AG04450 (cell line): ENCODE results near the gene ZNF181. TPM values are rescaled to one million over a fixed set of nuclear protein-coding genes. Genes with fewer than 3 reads are reported as not detected.

Experiments
- CTCF ChIA-PET: fragments of 300-600, 350-600 bp; formaldehyde crosslinking; extraction: SDS; loops from one replicate; lab custom pipeline; 2022; ENCODE audit warnings: antibody characterized with exemption, inconsistent platforms; lab: Charles Lee
- POLR2A ChIA-PET: fragments of 350-600 bp; formaldehyde crosslinking; extraction: SDS; loops from one replicate; lab custom pipeline; 2021; ENCODE audit warnings: antibody characterized with exemption, inconsistent platforms; lab: Yijun Ruan, JAX
- DNase-seq: peaks from one replicate; pipeline ENCODE4 v3.0.0-alpha.2; 2011; ENCODE audit warnings: low read depth, low spot score
- H3K27ac ChIP-seq: one replicate; pipeline ENCODE4 v1.5.1; 2012; ENCODE audit warnings: low read depth, low read length, control low read depth
- H3K27me3 ChIP-seq: one replicate; pipeline ENCODE4 v1.6.0; 2012; ENCODE audit warnings: low read length; ENCODE audit not compliant: control insufficient read depth, insufficient read depth
- H3K4me3 ChIP-seq: 2 replicates; pipeline ENCODE4 v1.5.1; 2011; ENCODE audit warnings: mild to moderate bottlenecking, low read depth, low read length, control low read depth
- H3K9me3 ChIP-seq: 2 replicates; pipeline ENCODE4 v1.5.1; 2012; ENCODE audit warnings: low read length; ENCODE audit not compliant: control insufficient read depth, insufficient read depth
- CTCF ChIP-seq: IDR thresholded peaks from 2 replicates; pipeline ENCODE4 v1.5.1; 2011; ENCODE audit warnings: low read depth, low read length, control low read depth, inconsistent platforms
- polyA plus RNA-seq: library from polyadenylated mRNA; depleted of rRNA; stranded (reverse); fragments of >200 nt; gene quantifications from 2 replicates; pipeline ENCODE4 v1.2.3, GENCODE V29; 2011

ZNF181 gene
- polyA plus RNA-seq, 1 experiment = 9.3 TPM

GRCh38 chr19:34744896-34745690, 11.1 kb downstream of the ZNF181 start:
- Histone ChIP-seq H3K4me3 (no peak overlapping the region), H3K9me3 (peaks cover 9% of the 10 kb centered on the region; the same call in 1 of the 2 replicates), H3K27me3 (no peaks in the 10 kb centered on the region), H3K27ac (no peak overlapping the region)
- CTCF ChIA-PET = interaction anchor here (1.3 kb wide), 1 partner anchor 32 kb away, joined by 3 read pairs; no protein-coding TSS in a partner anchor
- POLR2A ChIA-PET = no interaction called here
- no peak for TF ChIP-seq CTCF
- no peak for DNase-seq

- no peaks in the 10 kb centered on the region for H3K27me3 ChIP-seq
- H3K4me3 ChIP-seq = no peak overlapping the region
- H3K9me3 ChIP-seq = peaks cover 44% of the 10 kb centered on the region
- CTCF ChIA-PET = no interaction called here
- no peak overlapping the region for H3K27ac ChIP-seq
- DNase-seq = no peak
- no peak for TF ChIP-seq CTCF
- POLR2A ChIA-PET = no interaction called here
These were observed 23.4 kb downstream of the ZNF181 start for GRCh38 chr19:34757441-34757840.

- TF ChIP-seq CTCF = no peak
- ChIA-PET POLR2A (no interaction called here), CTCF (no interaction called here)
- Histone ChIP-seq H3K27me3 (no peaks in the 10 kb centered on the region), H3K9me3 (peaks cover 42% of the 10 kb centered on the region), H3K4me3 (no peak overlapping the region), H3K27ac (no peak overlapping the region)
- DNase-seq = no peak
These were observed 25.3 kb downstream of the ZNF181 start for GRCh38 chr19:34759218-34759917.

DNA sequence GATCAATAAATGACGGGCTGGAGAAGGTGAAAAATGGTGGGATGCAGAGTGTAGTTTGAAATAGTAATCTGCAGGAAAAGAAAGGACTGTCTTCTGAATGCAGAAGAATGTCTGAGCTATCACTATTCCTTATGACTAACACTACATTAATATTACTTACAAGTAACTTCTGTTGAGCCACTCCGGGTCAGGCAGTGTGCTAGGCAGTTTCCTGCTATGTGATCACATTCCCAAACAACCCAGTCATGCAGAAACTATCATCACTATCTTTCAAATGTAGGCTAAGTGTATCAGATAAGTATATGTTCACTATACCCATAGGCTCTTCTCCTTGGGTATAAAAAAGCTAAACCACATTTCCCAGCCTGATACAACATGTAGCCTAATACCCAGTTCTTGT, 32.3 kb downstream of the ZNF181 start:
- H3K27me3 ChIP-seq = no peaks in the 10 kb centered on the region
- CTCF ChIA-PET = interaction anchor here (1.4 kb wide), 1 partner anchor 127 kb away, joined by 3 read pairs; no protein-coding TSS in a partner anchor
- no peak overlapping the region for H3K27ac ChIP-seq
- no peak for DNase-seq
- POLR2A ChIA-PET = no interaction called here
- H3K9me3 ChIP-seq = peaks cover 36% of the 10 kb centered on the region
- H3K4me3 ChIP-seq = no peak overlapping the region
- no peak for TF ChIP-seq CTCF

DNA sequence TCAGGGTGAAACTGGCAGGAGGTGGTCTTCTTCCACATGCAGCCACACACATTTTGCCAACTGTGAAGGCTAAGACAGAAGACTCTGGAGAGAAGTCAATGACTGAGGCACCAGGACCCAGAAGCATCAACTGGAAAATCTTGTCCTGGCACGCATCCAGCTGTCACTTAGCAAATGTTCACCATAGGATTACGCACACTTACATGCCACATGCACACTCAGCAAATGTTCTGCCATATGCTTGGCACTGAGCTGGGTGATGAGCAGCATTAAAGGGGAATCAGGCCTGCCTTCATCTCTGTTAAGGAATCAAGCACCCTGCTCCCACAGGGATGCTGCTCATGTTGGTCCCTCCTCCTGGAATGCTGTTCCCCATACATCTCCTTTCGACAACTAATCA, 33.9 kb downstream of the ZNF181 start:
- CTCF ChIA-PET = no interaction called here
- no peak overlapping the region for H3K4me3 ChIP-seq
- POLR2A ChIA-PET = no interaction called here
- H3K9me3 ChIP-seq = peaks cover 37% of the 10 kb centered on the region
- DNase-seq = no peak
- H3K27ac ChIP-seq = no peak overlapping the region
- TF ChIP-seq CTCF = no peak
- no peaks in the 10 kb centered on the region for H3K27me3 ChIP-seq
